ENCODE measurements around the gene CNOT8.
"Not testable (repeated sequence)": the region's sequence is repeated elsewhere in the genome, so short reads cannot be mapped to it uniquely, and the experiment has no call there.

GRCh38 chr5:154905601-154906000 is 47.2 kb downstream of the CNOT8 start:
- not testable (repeated sequence) for TF ChIP-seq EZH2 (IDR thresholded peaks at IDR 0.05; ENCODE audit: insufficient read depth, poor library complexity, severe bottlenecking); EZH2phosphoT487 (IDR thresholded peaks at IDR 0.05; ENCODE audit: insufficient read depth, low read depth)

All from GM23248 (cell line).